GM12801 (cell line): ENCODE measurements around the gene THEMIS.

Experiments used
- TF ChIP-seq, protein P1 (sequence below): IDR thresholded peaks from one replicate; pipeline ENCODE4 v1.5.1; 2011; ENCODE audit warnings: control low read depth; ENCODE audit not compliant: insufficient read length; ENCODE audit errors: extremely low read depth

Gene THEMIS

DNA sequence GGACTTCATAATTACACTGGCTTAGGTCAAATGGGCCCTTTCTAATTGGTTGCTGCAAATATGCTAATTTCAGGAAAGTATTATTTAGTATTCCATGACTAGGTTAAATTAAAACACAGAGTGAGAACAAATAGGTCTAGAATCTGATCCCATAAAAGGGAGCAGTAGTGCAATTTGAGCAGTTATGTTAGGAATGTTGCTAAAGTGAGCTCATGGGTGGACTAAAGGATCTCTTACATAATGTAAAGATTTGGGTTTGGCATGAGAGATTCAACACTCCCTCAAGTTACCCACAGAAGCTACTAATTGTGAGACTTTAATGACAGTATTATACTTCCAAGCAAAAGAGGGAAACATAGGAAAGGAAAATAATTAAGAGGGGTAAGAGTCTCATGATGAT, 214.8 kb downstream of the THEMIS start:
- TF ChIP-seq, protein P1, sequence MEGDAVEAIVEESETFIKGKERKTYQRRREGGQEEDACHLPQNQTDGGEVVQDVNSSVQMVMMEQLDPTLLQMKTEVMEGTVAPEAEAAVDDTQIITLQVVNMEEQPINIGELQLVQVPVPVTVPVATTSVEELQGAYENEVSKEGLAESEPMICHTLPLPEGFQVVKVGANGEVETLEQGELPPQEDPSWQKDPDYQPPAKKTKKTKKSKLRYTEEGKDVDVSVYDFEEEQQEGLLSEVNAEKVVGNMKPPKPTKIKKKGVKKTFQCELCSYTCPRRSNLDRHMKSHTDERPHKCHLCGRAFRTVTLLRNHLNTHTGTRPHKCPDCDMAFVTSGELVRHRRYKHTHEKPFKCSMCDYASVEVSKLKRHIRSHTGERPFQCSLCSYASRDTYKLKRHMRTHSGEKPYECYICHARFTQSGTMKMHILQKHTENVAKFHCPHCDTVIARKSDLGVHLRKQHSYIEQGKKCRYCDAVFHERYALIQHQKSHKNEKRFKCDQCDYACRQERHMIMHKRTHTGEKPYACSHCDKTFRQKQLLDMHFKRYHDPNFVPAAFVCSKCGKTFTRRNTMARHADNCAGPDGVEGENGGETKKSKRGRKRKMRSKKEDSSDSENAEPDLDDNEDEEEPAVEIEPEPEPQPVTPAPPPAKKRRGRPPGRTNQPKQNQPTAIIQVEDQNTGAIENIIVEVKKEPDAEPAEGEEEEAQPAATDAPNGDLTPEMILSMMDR: no peak

DNA sequence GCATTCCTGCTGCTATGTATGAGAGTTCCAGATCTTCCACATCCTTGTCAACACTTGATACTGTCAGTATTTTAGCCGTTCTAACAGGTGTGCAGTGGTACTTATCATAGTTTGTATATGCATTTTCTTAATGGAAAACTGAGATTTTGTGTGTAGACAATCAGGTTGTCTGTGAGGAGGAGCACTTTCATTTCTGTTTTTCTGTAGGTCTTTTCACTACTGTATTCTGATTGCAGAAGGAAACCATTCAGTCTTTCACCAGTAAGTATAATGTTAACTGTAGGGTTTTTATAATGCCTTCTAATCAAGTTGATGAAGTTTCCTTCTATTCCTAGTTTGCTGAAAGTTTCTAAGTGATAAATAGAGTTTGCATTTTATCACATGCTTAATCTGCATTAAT, 216.4 kb downstream of the THEMIS start:
- TF ChIP-seq, protein P1: no peak
